GM03348 (cell line): ENCODE measurements around the gene FAM110C.
"Not testable (repeated sequence)": the region's sequence is repeated elsewhere in the genome, so short reads cannot be mapped to it uniquely, and the experiment has no call there.

Source experiments
- DNase-seq: peaks from one replicate; pipeline ENCODE4 v3.0.0; 2012; ENCODE audit warnings: low spot score

The FAM110C gene, protein sequence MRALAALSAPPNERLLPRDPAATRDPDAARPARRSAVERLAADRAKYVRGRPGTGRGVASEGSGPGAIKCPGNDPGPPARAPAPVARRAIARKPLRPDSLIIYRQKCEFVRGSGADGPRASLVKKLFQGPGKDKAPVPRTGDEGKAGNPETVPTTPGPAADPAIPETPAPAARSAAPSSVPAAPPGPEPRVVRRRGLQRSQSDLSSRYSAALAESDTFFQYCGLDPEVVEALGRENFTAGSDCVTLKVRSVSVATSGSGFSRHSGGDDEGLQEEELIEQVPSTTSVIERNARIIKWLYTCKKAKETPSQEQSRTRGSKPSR

DNA sequence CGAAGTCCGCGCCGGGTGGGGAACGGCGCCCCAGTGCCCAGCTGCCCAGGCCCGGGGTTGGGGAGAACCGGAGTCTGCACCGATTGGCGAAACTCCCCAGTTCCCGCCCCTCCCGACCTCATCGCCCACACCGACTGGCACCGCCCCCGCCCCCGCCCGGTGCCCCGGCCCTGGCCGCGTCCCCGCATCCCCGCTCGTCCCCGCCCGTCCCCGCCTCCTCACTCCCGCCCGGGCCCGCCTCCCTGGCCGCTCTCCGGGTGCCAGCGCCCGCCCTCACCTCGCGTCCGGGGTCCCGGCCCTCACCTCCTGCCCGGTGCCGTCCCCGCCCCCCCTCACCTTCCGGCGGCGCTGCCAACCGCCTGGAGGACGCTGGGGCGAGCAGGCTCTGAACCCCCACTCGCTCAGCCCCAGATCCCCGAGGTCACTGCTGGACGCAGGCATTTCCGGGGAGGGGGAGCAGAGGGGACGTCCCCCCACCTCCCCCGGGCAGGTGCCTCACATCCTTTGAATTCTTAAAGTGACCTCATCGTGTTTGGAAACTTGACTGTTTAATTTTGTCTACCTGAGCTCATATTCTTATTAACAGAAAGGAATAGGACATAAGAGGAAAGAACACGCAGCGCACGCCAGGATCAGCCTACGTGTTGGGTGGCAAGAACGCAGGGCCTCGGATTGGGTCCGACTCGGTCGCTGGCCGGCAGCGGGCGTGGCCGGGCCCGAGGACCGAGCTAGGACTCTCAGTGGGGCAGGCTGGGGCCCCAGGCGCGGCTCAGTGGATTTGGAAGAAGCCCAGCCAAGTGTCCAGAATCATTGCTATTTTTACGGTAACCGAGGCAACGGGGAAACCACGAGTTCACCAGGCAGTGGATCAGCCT lies at the start of gene FAM110C:
TSS of gene FAM110C (minus strand) at position 35 of the 875 bp plus-strand sequence. CDS start 120 bp downstream, outside the sequence.
- DNase-seq = peak; percentile 38

DNA sequence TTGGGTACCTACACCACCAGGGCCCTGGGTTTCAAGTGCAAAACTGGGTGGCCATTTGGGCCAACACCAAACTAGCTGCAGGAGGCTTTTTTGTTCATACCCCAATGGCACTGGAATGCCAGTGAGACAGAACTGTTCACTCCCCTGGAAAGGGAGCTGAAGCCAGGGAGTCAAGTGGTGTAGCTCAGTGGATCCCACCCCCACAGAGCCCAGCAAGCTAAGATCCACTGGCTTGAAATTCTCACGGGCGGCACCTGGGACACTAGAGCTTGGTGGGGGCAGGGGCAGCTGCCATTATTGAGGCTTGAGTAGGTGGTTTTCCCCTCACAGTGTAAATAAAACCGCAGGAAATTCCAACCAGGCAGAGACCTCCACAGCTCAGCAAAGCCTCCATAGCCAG lies 46.0 kb upstream of the FAM110C start:
- no peak for DNase-seq

DNA sequence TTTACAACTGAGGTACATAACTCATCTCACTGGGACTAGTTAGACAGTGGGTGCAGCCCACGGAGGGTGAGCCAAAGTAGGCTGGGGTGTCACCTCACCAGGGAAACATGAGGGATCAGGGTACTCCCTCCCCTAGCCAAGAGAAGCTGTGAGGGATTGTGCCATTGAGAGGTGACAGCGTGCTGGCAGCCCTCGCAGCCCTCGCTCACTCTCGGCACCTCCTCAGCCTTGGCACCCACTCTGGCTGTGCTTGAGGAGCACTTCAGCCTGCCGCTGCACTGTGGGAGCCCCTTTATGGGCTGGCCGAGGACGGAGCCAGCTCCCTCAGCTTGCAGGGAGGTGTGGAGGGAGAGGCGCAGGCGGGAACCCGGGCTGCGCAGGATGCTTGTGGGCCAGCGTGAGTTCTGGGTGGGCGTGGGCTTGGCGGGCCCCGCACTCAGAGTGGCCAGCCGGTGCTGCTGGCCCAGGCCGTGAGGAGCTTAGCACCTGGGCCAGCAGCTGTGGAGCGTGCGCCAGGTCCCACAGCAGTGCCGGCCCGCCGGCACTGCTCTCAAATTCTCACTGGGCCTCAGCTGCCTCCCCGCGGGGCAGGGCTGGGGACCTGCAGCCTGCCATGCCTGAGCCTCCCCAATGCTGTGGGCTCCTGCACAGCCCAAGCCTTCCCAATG lies 44.5 kb upstream of the FAM110C start:
- no peak for DNase-seq

DNA sequence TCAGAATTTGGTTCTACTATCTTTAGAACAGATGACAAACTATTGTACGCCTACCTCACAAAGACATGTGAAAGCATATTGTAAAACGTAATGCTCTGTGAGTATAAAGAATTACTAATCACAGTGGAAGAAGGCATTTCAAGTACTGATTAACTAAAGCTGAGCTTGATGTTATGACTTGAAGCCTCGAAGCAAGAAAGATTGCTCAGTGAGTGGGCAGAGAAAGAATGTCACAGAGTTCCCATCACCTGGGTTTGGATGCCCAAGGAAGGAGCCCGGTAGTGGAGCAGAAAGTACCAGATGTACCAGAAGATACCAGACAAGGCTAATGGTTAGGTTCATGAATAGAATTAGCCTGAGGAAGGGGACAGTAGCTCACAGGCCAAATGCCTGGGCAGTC lies 39.5 kb upstream of the FAM110C start:
- no peak for DNase-seq

DNA sequence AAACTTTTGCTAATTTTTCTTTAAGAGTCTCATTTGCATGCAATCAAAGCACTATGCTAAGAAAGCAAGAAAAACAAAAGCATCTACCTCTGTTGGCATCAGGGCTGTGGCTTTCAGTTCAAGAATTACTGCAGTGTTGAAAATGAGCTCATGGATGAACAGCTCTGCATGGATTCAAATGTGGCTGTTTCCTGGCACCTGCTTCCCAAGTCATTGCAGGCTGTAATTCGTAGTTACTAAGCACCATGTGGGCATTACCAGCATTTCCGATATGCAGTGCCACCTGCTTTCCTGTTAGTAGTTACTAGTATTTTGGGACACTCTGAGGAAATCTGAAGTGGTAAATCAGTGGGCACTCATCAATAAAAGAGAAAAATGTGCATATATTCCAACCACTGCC lies 37.8 kb upstream of the FAM110C start:
- DNase-seq = no peak

DNA sequence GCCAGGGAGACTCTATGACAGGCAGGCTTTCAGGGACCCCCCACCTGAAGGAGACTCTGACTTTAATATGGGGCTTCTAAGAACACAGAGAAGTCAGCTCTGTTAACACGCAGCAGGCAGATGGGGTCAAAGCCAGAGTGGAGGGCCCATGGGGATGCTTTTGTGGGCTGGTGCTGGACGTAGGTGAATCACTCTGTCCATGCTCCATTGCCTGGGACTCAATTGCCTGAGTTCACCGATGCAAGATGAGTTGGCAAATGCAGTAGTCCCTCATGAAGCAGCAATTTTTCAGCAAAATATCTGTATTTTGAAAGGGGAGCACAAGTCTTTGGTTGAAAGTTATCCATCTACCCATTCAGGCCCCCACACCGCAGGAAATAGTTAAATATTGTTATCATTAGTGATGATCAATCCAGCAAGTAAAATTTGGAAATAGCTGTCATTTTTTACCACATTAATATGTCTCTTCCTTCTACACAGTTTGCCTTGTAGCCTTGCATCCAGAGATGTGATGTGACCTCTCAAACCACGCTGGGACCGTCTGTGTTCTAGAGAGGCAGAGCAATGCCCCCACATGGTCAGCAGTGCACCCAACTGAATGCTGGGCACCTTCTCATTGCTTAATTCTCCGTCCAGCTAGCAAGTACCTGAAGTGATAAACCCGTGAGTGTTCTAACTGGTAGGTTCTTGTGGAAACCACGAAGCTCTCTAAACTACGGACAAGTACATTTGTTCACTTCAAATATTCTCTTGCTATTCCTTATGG lies 34.8 kb upstream of the FAM110C start:
- DNase-seq = no peak

DNA sequence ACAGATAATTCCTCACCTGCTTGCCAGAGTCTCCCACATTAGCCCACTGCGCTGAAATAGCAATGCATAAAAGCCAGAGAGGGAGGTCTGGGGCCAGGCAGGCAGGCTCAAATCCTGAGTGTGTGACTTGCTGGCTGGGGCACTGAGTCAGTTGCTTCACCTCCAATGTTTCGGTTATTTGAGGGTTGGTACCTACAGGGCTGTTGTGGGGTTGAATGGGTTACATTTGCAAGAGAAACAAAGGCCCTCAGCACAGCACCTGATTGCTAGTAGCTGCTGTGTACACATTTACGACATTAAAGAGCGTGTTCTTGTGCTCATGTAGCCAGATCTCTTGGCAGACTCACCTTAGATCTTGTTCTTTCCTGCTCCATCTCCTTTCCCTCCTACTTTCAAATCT lies 34.1 kb upstream of the FAM110C start:
- DNase-seq = no peak

DNA sequence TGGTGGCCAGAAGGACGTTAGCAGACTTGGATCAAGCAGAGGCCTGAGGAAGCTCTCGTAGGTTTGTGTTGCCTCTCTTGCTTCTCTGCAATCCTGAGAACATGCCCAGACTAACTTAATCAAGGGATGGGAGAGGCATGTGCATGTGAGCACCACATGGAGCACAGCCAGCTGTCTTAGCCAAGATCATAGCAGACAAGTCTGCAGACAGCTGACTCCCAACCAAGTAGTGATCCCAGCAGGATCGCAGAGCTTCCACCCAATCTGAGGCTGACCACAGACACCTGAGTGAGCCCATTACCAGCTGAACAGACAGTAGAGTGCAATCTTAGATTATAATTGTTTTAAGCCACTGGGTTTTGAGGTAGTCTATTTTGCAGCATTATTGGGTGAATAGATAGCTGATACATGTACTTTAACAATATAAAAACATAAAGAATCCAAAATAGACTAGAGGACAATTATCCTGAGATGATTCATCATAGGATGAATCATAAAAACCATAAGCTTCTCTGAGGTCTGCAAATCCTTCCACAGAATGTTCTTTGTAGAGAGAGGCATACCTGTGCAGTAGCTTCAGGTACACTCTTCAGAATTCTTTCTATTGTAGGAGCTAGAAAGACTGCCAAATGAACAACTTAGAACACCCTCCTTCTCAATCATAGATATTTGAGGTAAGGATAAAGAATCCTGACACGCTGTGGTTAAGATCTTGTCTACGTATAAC lies 25.2 kb upstream of the FAM110C start:
- no peak for DNase-seq

DNA sequence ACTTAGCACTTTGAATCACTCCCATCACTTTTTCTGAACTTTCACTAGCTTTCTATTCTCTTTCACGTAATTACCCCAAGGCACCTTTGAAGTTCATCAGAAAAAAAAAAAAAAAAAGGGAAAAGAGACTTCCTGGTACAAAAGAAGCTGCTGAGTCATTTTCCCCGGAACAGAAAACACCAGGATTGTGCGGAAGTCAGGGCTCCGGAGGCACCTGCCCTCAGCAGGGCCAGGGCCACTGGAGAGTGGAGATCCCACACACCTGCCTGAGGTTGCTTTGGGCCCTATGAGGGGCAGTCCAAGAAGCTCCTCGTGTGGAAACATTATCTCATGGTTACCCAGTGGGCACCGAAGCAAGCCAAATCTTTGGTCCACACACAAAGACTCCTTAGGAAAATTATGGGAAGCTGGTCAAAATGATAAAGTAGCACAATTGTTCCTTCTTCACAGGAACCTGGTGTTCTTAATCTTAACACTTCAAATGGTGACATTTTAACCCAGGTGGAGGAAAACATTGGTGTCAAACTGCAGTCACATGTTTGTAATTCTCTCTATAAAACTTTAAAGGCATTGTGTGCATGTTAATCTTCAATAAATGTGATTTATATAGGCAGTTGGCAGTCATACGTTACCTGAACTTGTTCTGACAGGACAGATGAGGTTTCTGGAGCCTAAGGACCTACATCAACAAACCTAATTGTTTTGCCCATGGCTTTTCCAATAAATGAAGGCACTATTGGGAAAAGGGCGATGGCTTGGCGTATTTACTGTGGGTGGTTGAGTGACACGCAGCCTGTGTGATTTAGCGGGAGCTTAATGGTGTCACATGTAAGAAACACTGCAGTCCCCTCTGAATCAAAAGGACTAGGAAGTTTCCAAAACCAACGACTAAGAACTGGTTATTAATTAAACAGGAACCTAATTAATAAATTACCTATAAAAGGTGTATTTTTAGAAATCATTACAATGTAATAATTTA lies 23.4 kb upstream of the FAM110C start:
- DNase-seq = no peak

DNA sequence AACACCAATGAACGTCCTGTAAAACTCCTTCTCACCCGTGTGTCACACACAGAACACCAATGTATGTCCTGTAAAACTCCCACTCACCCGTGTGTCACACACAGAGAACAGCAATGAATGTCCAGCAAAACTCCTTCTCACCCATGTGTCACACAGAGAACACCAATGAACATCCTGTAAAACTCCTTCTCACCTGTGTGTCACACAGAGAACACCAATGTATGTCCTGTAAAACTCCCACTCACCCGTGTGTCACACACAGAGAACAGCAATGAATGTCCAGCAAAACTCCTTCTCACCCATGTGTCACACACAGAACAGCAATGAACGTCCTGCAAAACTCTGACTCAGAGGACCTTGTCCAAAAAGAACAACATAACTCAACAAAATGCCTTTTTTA lies 22.3 kb upstream of the FAM110C start:
- not testable (repeated sequence) for DNase-seq

DNA sequence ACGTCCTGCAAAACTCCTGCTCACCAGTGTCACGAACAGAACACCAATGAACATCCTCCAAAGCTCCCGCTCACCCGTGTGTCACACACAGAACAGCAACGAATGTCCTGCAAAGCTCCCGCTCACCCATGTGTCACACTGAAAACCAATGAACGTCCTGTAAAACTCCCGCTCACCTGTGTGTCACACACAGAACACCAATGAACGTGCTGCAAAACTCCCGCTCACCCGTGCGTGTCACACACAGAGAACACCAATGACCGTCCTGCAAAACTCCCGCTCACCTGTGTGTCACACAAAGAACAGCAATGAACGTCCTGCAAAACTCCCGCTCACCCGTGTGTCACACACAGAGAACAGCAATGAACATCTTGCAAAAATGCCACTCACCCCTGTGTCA lies 20.5 kb upstream of the FAM110C start:
- DNase-seq = no peak

DNA sequence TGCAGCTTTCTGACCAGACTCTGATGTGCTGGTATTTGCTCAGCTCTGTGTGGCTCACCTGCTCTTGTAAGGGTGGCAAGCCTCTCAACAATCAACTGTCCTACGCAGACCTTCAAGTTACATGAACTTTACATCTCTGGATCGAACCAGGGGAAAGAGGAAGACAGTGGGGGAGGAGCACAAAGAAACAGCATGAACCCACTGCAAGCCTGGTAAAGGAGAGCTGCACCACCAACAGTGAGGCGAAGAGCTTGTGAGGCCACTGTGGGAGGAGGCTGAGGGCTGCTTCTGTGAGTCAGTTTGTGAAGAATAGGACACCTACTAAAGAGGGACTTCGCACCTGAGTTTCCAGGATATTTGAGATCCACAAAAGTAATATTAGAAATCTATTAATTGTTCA lies 18.8 kb upstream of the FAM110C start:
- no peak for DNase-seq

DNA sequence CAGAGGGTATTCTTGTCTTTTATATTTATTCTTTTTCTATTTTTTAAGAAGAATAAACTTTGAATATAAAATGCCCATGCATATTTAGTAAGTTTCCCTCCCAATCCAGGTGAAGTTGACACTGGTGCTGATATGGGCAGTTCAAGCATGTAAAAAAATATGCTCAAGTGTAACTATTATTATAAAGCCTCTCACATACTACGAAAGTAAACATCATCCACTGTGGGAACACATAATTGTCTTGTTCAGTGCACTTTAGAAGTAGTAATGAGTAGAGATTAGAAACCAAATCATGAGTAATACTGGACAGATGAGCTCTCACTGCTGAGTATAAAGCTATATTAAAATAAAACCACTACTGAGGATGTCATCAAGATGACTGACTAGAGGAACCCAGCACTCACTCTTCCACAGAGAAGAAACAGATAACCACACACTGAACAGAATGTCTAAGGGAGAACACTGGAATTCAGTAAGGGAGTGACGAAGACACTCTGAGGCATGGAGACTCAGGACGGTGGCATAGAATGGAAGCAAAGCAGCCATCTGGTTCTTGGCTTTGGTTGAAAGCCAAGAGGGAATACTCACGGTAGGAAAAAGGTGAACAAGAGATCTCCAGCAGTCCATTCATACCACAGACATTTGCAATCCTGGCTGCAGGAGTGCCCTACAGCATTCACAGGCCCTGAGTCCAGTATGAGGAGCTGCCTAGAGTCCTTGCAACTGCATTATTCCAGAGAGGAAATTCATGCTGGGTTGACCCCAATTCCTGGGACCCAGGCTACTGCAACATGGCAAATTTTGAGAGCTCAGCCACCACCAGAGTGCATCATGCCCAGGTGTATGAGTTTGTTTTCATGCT lies 9.5 kb upstream of the FAM110C start:
- no peak for DNase-seq

DNA sequence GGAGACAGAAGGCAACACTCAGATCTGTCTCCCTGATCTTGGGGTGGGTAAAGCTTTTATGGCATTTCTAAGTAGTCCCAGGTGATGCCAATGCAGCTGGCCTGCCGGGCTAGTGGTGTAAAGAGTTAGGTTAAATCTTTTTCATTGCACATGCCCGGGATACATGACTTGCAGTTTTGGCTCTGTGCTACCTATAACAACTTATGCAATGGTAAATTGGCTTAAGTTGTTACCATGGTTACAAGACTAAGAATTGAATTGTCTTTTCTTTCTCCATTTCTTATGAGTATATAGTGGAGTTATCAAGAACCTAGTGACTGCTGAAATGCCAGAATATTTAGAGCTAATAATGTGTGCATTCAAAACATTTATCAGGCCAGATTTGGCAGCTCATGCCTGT lies 5.3 kb upstream of the FAM110C start:
- DNase-seq = no peak

DNA sequence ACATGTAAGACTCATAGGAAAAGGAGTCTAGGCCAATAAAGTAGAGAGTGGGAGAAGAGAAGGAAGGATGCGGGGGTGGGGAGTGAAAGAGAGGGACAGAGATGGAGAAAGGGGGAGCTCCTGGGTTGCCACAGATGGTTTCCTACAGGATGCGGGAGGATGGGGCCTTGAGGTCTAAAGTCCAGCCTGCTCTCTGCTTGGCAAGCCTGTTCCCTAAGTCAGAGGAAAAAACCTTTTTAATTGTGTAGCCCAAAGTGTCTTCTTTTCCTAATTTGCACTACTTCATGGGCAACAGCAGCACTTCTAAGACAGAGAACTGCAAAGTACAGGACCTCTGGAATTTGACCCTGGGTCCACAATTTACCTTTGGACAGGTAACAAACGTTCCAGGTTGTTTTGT lies 1.4 kb upstream of the FAM110C start:
- DNase-seq = no peak

DNA sequence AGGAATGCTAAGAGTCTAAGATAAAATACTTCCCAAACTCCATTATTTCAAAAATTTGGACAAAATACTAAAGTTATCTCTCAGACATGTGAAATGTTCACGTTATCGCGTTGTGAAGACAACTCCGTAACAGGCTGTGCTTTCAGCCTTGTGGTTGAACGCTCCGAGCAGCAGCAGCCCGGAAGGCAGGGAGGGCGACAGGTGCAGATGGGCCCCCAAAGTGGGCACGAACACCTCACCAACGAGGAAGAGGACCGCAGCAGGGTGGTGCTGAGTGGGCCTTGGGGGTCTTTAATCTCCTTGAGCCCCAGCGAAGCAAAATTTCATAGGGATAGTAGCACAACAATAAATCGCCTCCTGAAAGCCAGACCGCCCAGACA lies 1.0 kb upstream of the FAM110C start:
- DNase-seq = no peak

DNA sequence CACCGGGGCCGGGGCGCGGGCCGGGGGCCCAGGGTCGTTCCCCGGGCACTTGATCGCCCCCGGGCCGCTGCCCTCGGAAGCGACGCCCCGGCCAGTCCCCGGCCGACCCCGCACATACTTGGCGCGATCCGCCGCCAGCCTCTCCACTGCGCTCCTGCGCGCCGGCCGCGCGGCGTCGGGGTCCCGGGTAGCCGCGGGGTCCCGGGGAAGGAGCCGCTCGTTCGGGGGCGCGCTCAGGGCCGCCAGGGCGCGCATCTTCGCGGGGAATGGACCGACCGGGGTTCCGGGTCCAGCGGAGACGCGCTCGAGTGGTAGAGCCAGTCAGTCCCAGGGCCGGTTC lies 204 bp downstream of the FAM110C start:
- DNase-seq = no peak

DNA sequence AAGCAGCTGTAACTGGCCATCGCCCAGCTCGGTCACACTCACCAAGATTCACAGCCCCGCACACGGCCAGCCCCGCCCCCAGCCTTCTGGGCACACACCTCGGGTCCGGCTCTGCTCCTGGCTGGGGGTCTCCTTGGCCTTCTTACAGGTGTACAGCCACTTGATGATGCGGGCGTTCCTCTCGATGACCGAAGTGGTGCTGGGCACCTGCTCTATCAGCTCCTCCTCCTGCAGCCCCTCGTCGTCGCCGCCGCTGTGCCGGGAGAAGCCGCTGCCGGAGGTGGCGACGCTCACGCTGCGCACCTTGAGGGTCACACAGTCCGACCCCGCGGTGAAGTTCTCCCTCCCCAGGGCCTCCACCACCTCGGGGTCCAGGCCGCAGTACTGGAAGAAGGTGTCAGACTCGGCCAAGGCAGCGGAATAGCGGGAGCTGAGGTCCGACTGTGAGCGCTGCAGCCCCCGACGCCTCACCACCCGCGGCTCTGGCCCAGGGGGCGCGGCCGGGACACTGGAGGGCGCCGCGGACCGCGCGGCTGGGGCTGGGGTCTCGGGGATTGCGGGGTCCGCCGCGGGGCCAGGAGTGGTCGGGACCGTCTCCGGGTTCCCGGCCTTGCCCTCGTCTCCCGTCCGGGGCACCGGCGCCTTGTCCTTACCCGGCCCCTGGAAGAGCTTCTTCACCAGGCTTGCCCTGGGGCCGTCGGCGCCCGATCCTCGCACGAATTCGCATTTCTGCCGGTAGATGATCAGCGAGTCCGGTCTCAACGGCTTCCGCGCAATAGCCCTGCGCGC lies 769 bp downstream of the FAM110C start:
- DNase-seq = no peak
